GM23338 (cell line): ENCODE data around the gene RAB3IL1. TPM values are rescaled to one million over a fixed set of nuclear protein-coding genes. Genes with fewer than 3 reads are reported as not detected.
A peak's percentile ranks its signal among the peaks of the same experiment; 100 is the strongest.

Experiments
- ATAC-seq: fragments of 200-7000 bp; cut with Tn5 transposase; 3 replicates; pipeline ENCODE4 v1.9.1; 2020
- DNase-seq: peaks from one replicate; pipeline ENCODE4 v3.0.0-alpha.2; 2015; ENCODE audit warnings: low spot score
- H2AFZ ChIP-seq: fragments of 200-600 bp; sonication (generic); 2 replicates; pipeline ENCODE4 v1.8.0; 2016; ENCODE audit warnings: antibody characterized with exemption, mild to moderate bottlenecking, moderate library complexity
- H3F3A ChIP-seq: fragments of 200-600 bp; sonication (generic); replicated peaks from 2 replicates; pipeline ENCODE4 v1.8.0; 2017; ENCODE audit warnings: antibody characterized with exemption, mixed run types, low read depth
- H3K27ac ChIP-seq: fragments of 200-600 bp; sonication (generic); 2 replicates; pipeline ENCODE4 v1.6.1; 2016; ENCODE audit warnings: low read depth
- H3K27me3 ChIP-seq: fragments of 200-600 bp; sonication (generic); 2 replicates; pipeline ENCODE4 v1.8.0; 2016; ENCODE audit warnings: mild to moderate bottlenecking, mixed run types, moderate library complexity; ENCODE audit not compliant: insufficient read depth
- H3K36me3 ChIP-seq: fragments of 200-600 bp; sonication (generic); 2 replicates; pipeline ENCODE4 v1.8.0; 2016; ENCODE audit warnings: mild to moderate bottlenecking; ENCODE audit not compliant: insufficient read depth
- H3K4me1 ChIP-seq: fragments of 200-600 bp; sonication (generic); 2 replicates; pipeline ENCODE4 v1.8.0; 2016; ENCODE audit warnings: mild to moderate bottlenecking, moderate library complexity; ENCODE audit not compliant: insufficient read depth
- H3K4me2 ChIP-seq: fragments of 200-600 bp; sonication (generic); 2 replicates; pipeline ENCODE4 v1.7.1; 2017; ENCODE audit warnings: mixed run types
- H3K4me3 ChIP-seq: fragments of 200-600 bp; sonication (generic); 2 replicates; pipeline ENCODE4 v1.6.1; 2016; ENCODE audit warnings: mixed run types
- H3K79me2 ChIP-seq: fragments of 200-600 bp; sonication (generic); replicated peaks from 2 replicates; pipeline ENCODE4 v1.8.0; 2017; ENCODE audit warnings: mild to moderate bottlenecking; ENCODE audit not compliant: insufficient read depth
- H3K9me2 ChIP-seq: fragments of 200-600 bp; sonication (generic); 2 replicates; pipeline ENCODE4 v1.8.0; 2017; ENCODE audit not compliant: insufficient read depth
- H4K20me1 ChIP-seq: fragments of 200-600 bp; sonication (generic); replicated peaks from 2 replicates; pipeline ENCODE4 v1.8.0; 2017; ENCODE audit warnings: mild to moderate bottlenecking; ENCODE audit not compliant: insufficient read depth
- H3K27ac Mint-ChIP-seq: 2 replicates; pipeline ENCODE4 v1.8.0; 2020; ENCODE audit warnings: inconsistent platforms, mild to moderate bottlenecking, moderate library complexity, mixed read lengths
- H3K27me3 Mint-ChIP-seq: 3 replicates; pipeline ENCODE4 v1.8.0; 2022; ENCODE audit warnings: low read depth, mild to moderate bottlenecking, moderate library complexity, mixed read lengths, inconsistent platforms; ENCODE audit not compliant: insufficient read depth, poor library complexity
- H3K36me3 Mint-ChIP-seq: 3 replicates; pipeline ENCODE4 v1.8.0; 2021; ENCODE audit warnings: low read depth, mild to moderate bottlenecking, inconsistent platforms, moderate library complexity, mixed read lengths
- H3K4me1 Mint-ChIP-seq: 3 replicates; pipeline ENCODE4 v1.8.0; 2020; ENCODE audit warnings: mild to moderate bottlenecking, inconsistent platforms, mixed read lengths
- H3K4me3 Mint-ChIP-seq: 3 replicates; pipeline ENCODE4 v1.8.0; 2021; ENCODE audit warnings: moderate library complexity, mild to moderate bottlenecking, inconsistent platforms, mixed read lengths
- H3K9me3 Mint-ChIP-seq: 3 replicates; pipeline ENCODE4 v1.8.0; 2020; ENCODE audit warnings: moderate library complexity, mild to moderate bottlenecking, inconsistent platforms, mixed read lengths
- CREB1 ChIP-seq: fragments of 250-450 bp; sonication (Bioruptor Pico); IDR thresholded peaks from 2 replicates; pipeline ENCODE4 v1.5.0; 2020; ENCODE audit warnings: low read depth, mild to moderate bottlenecking, moderate library complexity
- EZH2 ChIP-seq: fragments of 200-600 bp; sonication (generic); IDR thresholded peaks from one replicate; pipeline ENCODE4 v1.8.0; 2017; ENCODE audit warnings: antibody characterized with exemption, mild to moderate bottlenecking, low read depth; ENCODE audit not compliant: unreplicated experiment
- EZH2phosphoT487 ChIP-seq: fragments of 200-600 bp; sonication (generic); IDR thresholded peaks from one replicate; pipeline ENCODE4 v1.8.1; 2018; ENCODE audit warnings: antibody characterized with exemption; ENCODE audit not compliant: unreplicated experiment
- JUNB ChIP-seq: IDR thresholded peaks from one replicate; pipeline ENCODE4 v1.6.1; 2016; ENCODE audit warnings: antibody characterized with exemption; ENCODE audit not compliant: unreplicated experiment
- POLR2AphosphoS5 ChIP-seq: IDR thresholded peaks from 2 replicates; pipeline ENCODE4 v1.6.1; 2016; ENCODE audit warnings: antibody characterized with exemption, low read depth
- ZNF114 ChIP-seq: fragments of 250-450 bp; sonication (Bioruptor Pico); IDR thresholded peaks from 2 replicates; pipeline ENCODE4 v1.5.0; 2020; ENCODE audit warnings: mild to moderate bottlenecking, moderate library complexity
- ZNF331 ChIP-seq: fragments of 250-450 bp; sonication (Bioruptor Pico); IDR thresholded peaks from 2 replicates; pipeline ENCODE4 v1.5.0; 2020; ENCODE audit warnings: low read depth, mild to moderate bottlenecking, moderate library complexity
- polyA plus RNA-seq: library from polyadenylated mRNA; unstranded; fragments of >200 nt; fragmentation: Nextera tagmentation; extraction: Ambion mirVana; gene quantifications from 2 replicates; pipeline ENCODE4 v1.2.1, GENCODE V29; 2016
- total RNA-seq: library from RNA; depleted of rRNA; stranded (reverse); fragments of >200 nt; shearing (Covaris generic); gene quantifications from 2 replicates; pipeline ENCODE4 v1.2.3, GENCODE V29; 2014
- TF ChIP-seq, protein P1 (sequence below), 2 experiments: fragments of 200-600 bp in 1 of 2; sonication (generic) in 1 of 2; conservative IDR thresholded peaks; 2 replicates each; pipeline versions ENCODE4 v1.5.1 to v1.6.1; 2016 to 2017; ENCODE audit warnings: antibody characterized with exemption in 2 of 2, low read depth in 2 of 2, mild to moderate bottlenecking in 2 of 2, moderate library complexity in 1 of 2
- TF ChIP-seq, protein P2 (sequence below): IDR thresholded peaks from one replicate; pipeline ENCODE4 v1.6.1; 2018; ENCODE audit warnings: antibody characterized with exemption; ENCODE audit not compliant: unreplicated experiment
- TF ChIP-seq, protein P3 (sequence below): IDR thresholded peaks from 2 replicates; pipeline ENCODE4 v1.6.1; 2016; ENCODE audit warnings: antibody characterized with exemption

The RAB3IL1 gene
- total and polyA plus RNA-seq, 2 experiments from 2014 or later: 2.7 to 3.4 TPM

DNA sequence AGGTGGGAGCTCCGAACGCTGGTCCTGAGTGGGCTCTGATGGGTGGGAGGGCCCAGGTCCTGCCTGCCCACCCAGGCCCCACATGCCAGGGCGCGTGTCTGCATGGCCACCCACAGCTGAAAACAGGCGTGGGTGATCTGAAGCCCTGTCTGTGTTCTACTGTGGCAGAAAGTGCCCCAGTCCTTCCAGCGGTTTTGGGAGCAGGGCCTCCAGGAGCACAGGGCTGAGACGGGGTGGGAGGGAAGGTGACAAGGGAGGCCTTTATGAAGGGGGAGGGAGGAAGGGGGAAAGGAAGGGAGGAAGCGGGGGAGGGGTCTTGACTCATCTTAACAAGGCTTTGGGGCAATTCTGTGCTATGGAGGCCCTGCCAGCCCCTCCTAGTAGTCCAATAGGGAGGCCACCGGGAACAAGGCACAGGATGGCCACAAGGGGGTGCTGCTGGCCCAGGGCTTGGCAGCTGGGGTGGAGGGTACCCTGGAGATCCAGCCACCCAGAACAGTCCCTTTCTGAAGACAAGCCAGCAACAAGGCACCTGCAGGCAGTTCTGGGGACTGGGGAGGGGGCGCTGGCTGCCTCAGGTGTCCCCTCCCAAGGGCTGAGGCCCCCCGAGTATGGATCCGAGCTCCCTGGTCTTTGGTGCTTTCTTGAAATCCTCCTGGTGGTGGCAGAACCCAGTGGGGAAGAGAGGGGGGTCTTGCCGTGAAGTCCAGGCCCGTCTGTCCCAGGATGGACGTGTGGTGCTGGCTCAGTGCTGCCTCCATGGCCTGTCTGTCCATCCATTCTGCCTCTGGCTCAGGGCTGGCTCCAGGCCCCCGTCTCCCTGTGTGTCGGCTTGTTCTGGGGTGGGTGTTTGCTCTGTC lies 19.7 kb downstream of the RAB3IL1 start:
- no peak overlapping the region for H3K4me3 Mint-ChIP-seq
- no peaks in the 10 kb centered on the region for H3K36me3 ChIP-seq
- peaks cover 17% of the 10 kb centered on the region for H3K4me1 Mint-ChIP-seq
- peaks cover 7% of the 10 kb centered on the region; the same call in 1 of the 2 replicates for H3K4me1 ChIP-seq
- peak; percentile 86 for ATAC-seq
- H4K20me1 ChIP-seq: no peaks in the 10 kb centered on the region
- H3K27me3 Mint-ChIP-seq: peaks cover 10% of the 10 kb centered on the region
- H2AFZ ChIP-seq: no peak overlapping the region
- no peak for TF ChIP-seq ZNF331 (CRISPR knock-in tag)
- TF ChIP-seq, protein P1, sequence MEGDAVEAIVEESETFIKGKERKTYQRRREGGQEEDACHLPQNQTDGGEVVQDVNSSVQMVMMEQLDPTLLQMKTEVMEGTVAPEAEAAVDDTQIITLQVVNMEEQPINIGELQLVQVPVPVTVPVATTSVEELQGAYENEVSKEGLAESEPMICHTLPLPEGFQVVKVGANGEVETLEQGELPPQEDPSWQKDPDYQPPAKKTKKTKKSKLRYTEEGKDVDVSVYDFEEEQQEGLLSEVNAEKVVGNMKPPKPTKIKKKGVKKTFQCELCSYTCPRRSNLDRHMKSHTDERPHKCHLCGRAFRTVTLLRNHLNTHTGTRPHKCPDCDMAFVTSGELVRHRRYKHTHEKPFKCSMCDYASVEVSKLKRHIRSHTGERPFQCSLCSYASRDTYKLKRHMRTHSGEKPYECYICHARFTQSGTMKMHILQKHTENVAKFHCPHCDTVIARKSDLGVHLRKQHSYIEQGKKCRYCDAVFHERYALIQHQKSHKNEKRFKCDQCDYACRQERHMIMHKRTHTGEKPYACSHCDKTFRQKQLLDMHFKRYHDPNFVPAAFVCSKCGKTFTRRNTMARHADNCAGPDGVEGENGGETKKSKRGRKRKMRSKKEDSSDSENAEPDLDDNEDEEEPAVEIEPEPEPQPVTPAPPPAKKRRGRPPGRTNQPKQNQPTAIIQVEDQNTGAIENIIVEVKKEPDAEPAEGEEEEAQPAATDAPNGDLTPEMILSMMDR (conservative IDR thresholded peaks at IDR 0.05; ENCODE audit: low read depth in 2 of 2): peak; percentile 83 to 98
- no peaks in the 10 kb centered on the region for H3K27me3 ChIP-seq
- H3K36me3 Mint-ChIP-seq: no peaks in the 10 kb centered on the region; the same call in 2 of the 3 replicates
- H3K4me3 ChIP-seq: no peak overlapping the region
- H3K9me3 Mint-ChIP-seq: no peaks in the 10 kb centered on the region; the same call in 2 of the 3 replicates
- H3K4me2 ChIP-seq: 0 out of 2 replicates have a peak overlapping the region, but pooled peaks have one; percentile 60
- no peaks in the 10 kb centered on the region for H3K9me2 ChIP-seq
- H3F3A ChIP-seq: 0 out of 2 replicates have a peak, but pooled peaks cover under 1% of the 10 kb centered on the region
- DNase-seq: peak; percentile 93
- no peak overlapping the region for H3K27ac Mint-ChIP-seq
- H3K27ac ChIP-seq: no peak overlapping the region
- H3K79me2 ChIP-seq: no peaks in the 10 kb centered on the region

DNA sequence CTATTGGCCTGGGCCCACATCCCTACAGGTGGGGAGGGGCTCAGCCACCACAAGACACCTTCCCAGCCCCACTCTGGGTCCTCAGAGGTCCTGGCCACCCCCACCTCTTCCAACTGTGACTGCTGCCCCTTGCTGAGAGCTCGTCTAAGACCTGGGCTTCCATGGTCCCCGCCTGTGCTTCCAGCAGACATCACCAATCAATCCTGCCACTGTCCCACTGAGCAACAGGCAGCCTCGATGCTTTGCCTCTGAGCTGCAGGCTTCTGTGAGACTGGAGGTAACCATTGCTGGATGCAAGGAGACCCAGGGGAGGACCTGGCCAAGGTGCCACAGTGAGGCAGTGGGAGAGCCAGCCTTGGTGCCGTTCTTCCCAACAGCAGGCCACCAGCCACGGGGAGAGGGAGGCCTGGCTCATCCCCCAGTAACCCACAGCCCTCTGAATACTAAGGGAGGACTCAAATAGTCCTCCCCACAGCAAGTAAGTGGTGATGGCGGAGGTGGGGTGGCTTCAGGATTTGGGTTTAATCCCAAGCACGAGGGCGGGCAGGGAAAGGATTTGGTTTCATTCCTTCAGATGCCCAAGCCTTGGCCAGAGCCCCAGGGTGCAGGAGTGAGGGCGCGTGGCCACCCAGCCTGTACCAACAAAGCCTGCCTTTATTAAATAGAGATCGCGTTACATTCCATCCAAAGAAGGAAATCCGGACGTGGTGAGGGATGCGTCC lies 20.5 kb downstream of the RAB3IL1 start:
- no peaks in the 10 kb centered on the region for H3K36me3 ChIP-seq
- H3K4me2 ChIP-seq: 0 out of 2 replicates have a peak overlapping the region, but pooled peaks have one; percentile 60
- Mint-ChIP-seq H3K4me3 (no peak overlapping the region), H3K27me3 (peaks cover 10% of the 10 kb centered on the region), H3K4me1 (peaks cover 19% of the 10 kb centered on the region; the same call in 2 of the 3 replicates), H3K36me3 (no peaks in the 10 kb centered on the region; the same call in 2 of the 3 replicates), H3K27ac (no peak overlapping the region), H3K9me3 (no peaks in the 10 kb centered on the region; the same call in 2 of the 3 replicates)
- no peaks in the 10 kb centered on the region for H3K27me3 ChIP-seq
- no peaks in the 10 kb centered on the region for H3K9me2 ChIP-seq
- no peak overlapping the region for H2AFZ ChIP-seq
- no peaks in the 10 kb centered on the region for H3K79me2 ChIP-seq
- H3F3A ChIP-seq: 0 out of 2 replicates have a peak, but pooled peaks cover 5% of the 10 kb centered on the region
- ATAC-seq (no peak), DNase-seq (no peak)
- H4K20me1 ChIP-seq: no peaks in the 10 kb centered on the region
- peaks cover 11% of the 10 kb centered on the region; the same call in 1 of the 2 replicates for H3K4me1 ChIP-seq
- H3K27ac ChIP-seq: no peak overlapping the region
- H3K4me3 ChIP-seq: no peak overlapping the region
- no peak for TF ChIP-seq EZH2phosphoT487
- no peak for TF ChIP-seq JUNB
- TF ChIP-seq, protein P2, sequence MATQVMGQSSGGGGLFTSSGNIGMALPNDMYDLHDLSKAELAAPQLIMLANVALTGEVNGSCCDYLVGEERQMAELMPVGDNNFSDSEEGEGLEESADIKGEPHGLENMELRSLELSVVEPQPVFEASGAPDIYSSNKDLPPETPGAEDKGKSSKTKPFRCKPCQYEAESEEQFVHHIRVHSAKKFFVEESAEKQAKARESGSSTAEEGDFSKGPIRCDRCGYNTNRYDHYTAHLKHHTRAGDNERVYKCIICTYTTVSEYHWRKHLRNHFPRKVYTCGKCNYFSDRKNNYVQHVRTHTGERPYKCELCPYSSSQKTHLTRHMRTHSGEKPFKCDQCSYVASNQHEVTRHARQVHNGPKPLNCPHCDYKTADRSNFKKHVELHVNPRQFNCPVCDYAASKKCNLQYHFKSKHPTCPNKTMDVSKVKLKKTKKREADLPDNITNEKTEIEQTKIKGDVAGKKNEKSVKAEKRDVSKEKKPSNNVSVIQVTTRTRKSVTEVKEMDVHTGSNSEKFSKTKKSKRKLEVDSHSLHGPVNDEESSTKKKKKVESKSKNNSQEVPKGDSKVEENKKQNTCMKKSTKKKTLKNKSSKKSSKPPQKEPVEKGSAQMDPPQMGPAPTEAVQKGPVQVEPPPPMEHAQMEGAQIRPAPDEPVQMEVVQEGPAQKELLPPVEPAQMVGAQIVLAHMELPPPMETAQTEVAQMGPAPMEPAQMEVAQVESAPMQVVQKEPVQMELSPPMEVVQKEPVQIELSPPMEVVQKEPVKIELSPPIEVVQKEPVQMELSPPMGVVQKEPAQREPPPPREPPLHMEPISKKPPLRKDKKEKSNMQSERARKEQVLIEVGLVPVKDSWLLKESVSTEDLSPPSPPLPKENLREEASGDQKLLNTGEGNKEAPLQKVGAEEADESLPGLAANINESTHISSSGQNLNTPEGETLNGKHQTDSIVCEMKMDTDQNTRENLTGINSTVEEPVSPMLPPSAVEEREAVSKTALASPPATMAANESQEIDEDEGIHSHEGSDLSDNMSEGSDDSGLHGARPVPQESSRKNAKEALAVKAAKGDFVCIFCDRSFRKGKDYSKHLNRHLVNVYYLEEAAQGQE: no peak
- TF ChIP-seq POLR2AphosphoS5: no peak
- TF ChIP-seq, protein P3, sequence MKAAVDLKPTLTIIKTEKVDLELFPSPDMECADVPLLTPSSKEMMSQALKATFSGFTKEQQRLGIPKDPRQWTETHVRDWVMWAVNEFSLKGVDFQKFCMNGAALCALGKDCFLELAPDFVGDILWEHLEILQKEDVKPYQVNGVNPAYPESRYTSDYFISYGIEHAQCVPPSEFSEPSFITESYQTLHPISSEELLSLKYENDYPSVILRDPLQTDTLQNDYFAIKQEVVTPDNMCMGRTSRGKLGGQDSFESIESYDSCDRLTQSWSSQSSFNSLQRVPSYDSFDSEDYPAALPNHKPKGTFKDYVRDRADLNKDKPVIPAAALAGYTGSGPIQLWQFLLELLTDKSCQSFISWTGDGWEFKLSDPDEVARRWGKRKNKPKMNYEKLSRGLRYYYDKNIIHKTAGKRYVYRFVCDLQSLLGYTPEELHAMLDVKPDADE: no peak
- TF ChIP-seq EZH2: no peak
- TF ChIP-seq ZNF331 (CRISPR knock-in tag): no peak
- TF ChIP-seq ZNF114 (CRISPR knock-in tag): no peak
- no peak for TF ChIP-seq CREB1 (CRISPR knock-in tag)
